K562 (cell line): ENCODE data around the gene RXRA. TPM values are rescaled to one million over a fixed set of nuclear protein-coding genes. Genes with fewer than 3 reads are reported as not detected.
A peak's percentile ranks its signal among the peaks of the same experiment; 100 is the strongest.

Experiments used
- ATAC-seq: fragments of 200-7000 bp; cut with Tn5 transposase; 3 replicates; pipeline ENCODE4 v1.9.1; 2020; ENCODE audit warnings: moderate library complexity
- BruUV-seq: library from RNA; stranded (reverse); fragments of 400-500 nt; replicated peaks from 2 replicates; lab custom pipeline; 2021; lab: Mats Ljungman, UMichigan
- CTCF ChIA-PET: fragments of 300-600 bp; formaldehyde crosslinking; extraction: SDS; loops from one replicate; lab custom pipeline; 2021; ENCODE audit warnings: low intra/inter-chr PET ratio; lab: Yijun Ruan, JAX
- POLR2A ChIA-PET: fragments of 300-600, 350-650 bp; sonication (Branson Sonifier 250); formaldehyde crosslinking; extraction: SDS; loops from one replicate; lab custom pipeline; 2021; ENCODE audit warnings: antibody characterized with exemption, inconsistent platforms; lab: Yijun Ruan, JAX
- DNase-seq, 4 experiments: peaks; one replicate each; pipeline versions ENCODE4 v3.0.0 to v3.0.0-alpha.2; 2011 to 2018; ENCODE audit warnings: low spot score in 3 of 4, mixed read lengths in 3 of 4; ENCODE audit errors: extremely low read depth in 1 of 4
- FAIRE-seq: peaks from 2 replicates; lab custom pipeline; 2011; peaks lifted over from hg19 to GRCh38; lab: Jason Lieb, UNC
- H2AFZ ChIP-seq: 2 replicates; pipeline ENCODE4 v1.6.0; 2011; ENCODE audit warnings: low read depth, low read length, control low read depth, inconsistent platforms
- H3K27ac ChIP-seq: fragments of 200-600 bp; 3 replicates; pipeline ENCODE4 v1.8.0; 2011; ENCODE audit warnings: low read depth, mild to moderate bottlenecking, control low read depth, inconsistent platforms, low read length, moderate library complexity, mixed read lengths; ENCODE audit errors: extremely low read depth
- H3K27me3 ChIP-seq, 2 experiments: fragments of 300-600 bp in 1 of 2; 2 replicates in 1 of 2; 3 replicates in 1 of 2; pipeline versions ENCODE4 v1.6.0 to v1.8.0; 2011; ENCODE audit warnings: inconsistent platforms in 2 of 2, low read length in 2 of 2, mild to moderate bottlenecking in 1 of 2, mixed read lengths in 1 of 2, moderate library complexity in 1 of 2; ENCODE audit not compliant: control insufficient read depth in 2 of 2, insufficient read depth in 2 of 2
- H3K36me3 ChIP-seq: fragments of 300-600 bp; 3 replicates; pipeline ENCODE4 v1.8.0; 2011; ENCODE audit warnings: mild to moderate bottlenecking, low read length, inconsistent platforms; ENCODE audit not compliant: control insufficient read depth, insufficient read depth
- H3K4me1 ChIP-seq, 2 experiments: fragments of 200-600 bp in 1 of 2; replicated peaks in 1 of 2; 2 replicates in 1 of 2; 3 replicates in 1 of 2; pipeline versions ENCODE4 v1.5.1 to v1.8.0; 2011; ENCODE audit warnings: inconsistent platforms in 2 of 2, low read length in 2 of 2, mild to moderate bottlenecking in 1 of 2, mixed read lengths in 1 of 2, moderate library complexity in 1 of 2; ENCODE audit not compliant: control insufficient read depth in 2 of 2, insufficient read depth in 2 of 2
- H3K4me2 ChIP-seq: 2 replicates; pipeline ENCODE4 v1.6.1; 2011; ENCODE audit warnings: low read length, control low read depth, inconsistent platforms, mixed read lengths; ENCODE audit not compliant: insufficient read depth
- H3K4me3 ChIP-seq: fragments of 200-600 bp; sonication (generic), shearing (Covaris generic); 2 replicates; pipeline ENCODE4 v1.5.1; 2016; ENCODE audit warnings: control low read depth, inconsistent platforms
- H3K79me2 ChIP-seq: fragments of 200-600 bp; 3 replicates; pipeline ENCODE4 v1.8.0; 2011; ENCODE audit warnings: low read length, inconsistent platforms; ENCODE audit not compliant: control insufficient read depth, insufficient read depth
- H3K9ac ChIP-seq, 2 experiments: 2 replicates each; pipeline versions ENCODE4 v1.6.0 to v1.6.1; 2011; ENCODE audit warnings: low read depth in 2 of 2, low read length in 2 of 2, control low read depth in 1 of 2, inconsistent platforms in 1 of 2, mild to moderate bottlenecking in 1 of 2, mixed read lengths in 1 of 2; ENCODE audit not compliant: insufficient read depth in 1 of 2
- H3K9me1 ChIP-seq: one replicate; pipeline ENCODE4 v1.6.0; 2011; ENCODE audit warnings: inconsistent platforms, mild to moderate bottlenecking, low read length, moderate library complexity; ENCODE audit not compliant: control insufficient read depth, insufficient read depth
- H3K9me3 ChIP-seq: replicated peaks from 2 replicates; pipeline ENCODE4 v1.5.1; 2011; ENCODE audit warnings: low read depth, low read length, inconsistent platforms; ENCODE audit not compliant: control insufficient read depth, insufficient read depth
- H4K20me1 ChIP-seq: replicated peaks from 2 replicates; pipeline ENCODE4 v1.6.1; 2011; ENCODE audit warnings: low read length, inconsistent platforms, mixed read lengths; ENCODE audit not compliant: control insufficient read depth, insufficient read depth
- CHCHD3 ChIP-seq: fragments of 250-450 bp; sonication (Bioruptor Pico); IDR thresholded peaks from 2 replicates; pipeline ENCODE4 v2.1.2; 2022; ENCODE audit warnings: mild to moderate bottlenecking
- UBTF ChIP-seq, 2 experiments: IDR thresholded peaks; 2 replicates each; pipeline ENCODE4 v1.6.1; 2012; ENCODE audit warnings: improper control_type of control experiment in 2 of 2, low read depth in 2 of 2, low read length in 2 of 2, borderline replicate concordance in 1 of 2
- VEZF1 ChIP-seq: fragments of 200-800 bp; sonication (Bioruptor generic); IDR thresholded peaks from 2 replicates; pipeline ENCODE4 v1.6.1; 2017; ENCODE audit warnings: missing genetic modification characterization, missing compliant biosample characterization
- WGBS: fragments of 100-300 bp; shearing (Covaris generic); methylation state at CpG from one replicate; pipeline ENCODE4 v1.1.6; 2016; ENCODE audit warnings: low coverage, mixed read lengths; ENCODE audit not compliant: insufficient coverage; ENCODE audit errors: missing lambda C conversion rate; 5-methylcytosine and 5-hydroxymethylcytosine counted together
- in situ Hi-C: fragments of 300-500 bp; cut with MboI; formaldehyde crosslinking; loops from 4 replicates; pipeline ENCODE4 v1.15.0; 2018; ENCODE audit warnings: inconsistent platforms, mixed read lengths
- intact Hi-C: fragments of 100-400 bp; cut with micrococcal nuclease; formaldehyde crosslinking; loops from 2 replicates; pipeline ENCODE4 v1.14.2; 2022
- polyA plus RNA-seq, 8 experiments: library from polyadenylated mRNA; depleted of rRNA in 4 of 8; stranded (reverse) in 5 of 8; unstranded in 3 of 8; fragments of >200 nt; fragmentation: Nextera tagmentation in 2 of 8; fragmentation: Illumina TruSeq in 1 of 8; extraction: Ambion mirVana in 2 of 8; extraction: Trizol in 1 of 8; gene quantifications; 2 replicates each; pipeline versions ENCODE4 v1.2.1 to v1.2.3, GENCODE V29; 2011 to 2014; ENCODE audit warnings: inconsistent platforms in 1 of 8, missing spikeins in 1 of 8
- total RNA-seq, 7 experiments: library from RNA; depleted of rRNA in 6 of 7; stranded (reverse); fragments of >200 nt in 6 of 7; fragmentation: Illumina TruSeq in 2 of 7; extraction: Trizol in 2 of 7; gene quantifications; 2 replicates each; pipeline versions ENCODE4 v1.2.1 to v1.2.3, GENCODE V29; 2011 to 2021; ENCODE audit warnings: low replicate concordance in 1 of 7
- TF ChIP-seq, protein P1 (sequence below), 2 experiments: IDR thresholded peaks; 2 replicates each; pipeline ENCODE4 v1.6.1; 2011; ENCODE audit warnings: borderline replicate concordance in 1 of 2, control low read depth in 1 of 2, low read depth in 1 of 2, low read length in 1 of 2, mild to moderate bottlenecking in 1 of 2, mixed read lengths in 1 of 2, moderate library complexity in 1 of 2; ENCODE audit not compliant: insufficient read depth in 1 of 2, insufficient read length in 1 of 2, poor library complexity in 1 of 2, severe bottlenecking in 1 of 2; ENCODE audit errors: extremely low read depth in 1 of 2
- TF ChIP-seq, protein P2 (sequence below): sonication (generic); formaldehyde crosslinking; IDR thresholded peaks from 2 replicates; pipeline ENCODE4 v1.8.1; 2023; ENCODE audit warnings: mild to moderate bottlenecking, missing genetic modification reagents

Gene RXRA
- total and polyA plus RNA-seq, 9 of the 15 experiments (the other 6 are each of a cell fraction or from before 2014, with no cell fraction given), result 0.35 to 23.6 (median 4.6) TPM

GRCh38 chr9:134375430-134376385, 49.5 kb downstream of the RXRA start:
- no peak overlapping the region for H3K27ac ChIP-seq
- no peak for FAIRE-seq
- in situ Hi-C loops, result no loop called here

More at GRCh38 chr9:134375430-134376385, 49.5 kb downstream of the RXRA start:
- H3K9ac ChIP-seq, result peak overlapping the region in 1 of 2 experiments; percentile 81; a peak in 2 of 4 replicates
- no peak overlapping the region for H3K4me3 ChIP-seq
- H2AFZ ChIP-seq, result no peak overlapping the region
- DNase-seq (peak in 2 of 4 experiments; percentile 39 to 44), ATAC-seq (peak; percentile 42)
- no peaks in the 10 kb centered on the region for H3K27me3 ChIP-seq
- H4K20me1 ChIP-seq, result peaks cover 81% of the 10 kb centered on the region
- BruUV-seq, result no TSS peak
- TF ChIP-seq UBTF (IDR thresholded peaks at IDR 0.05; ENCODE audit: borderline replicate concordance in 1 of 2, low read depth in 2 of 2, low read length in 2 of 2), result 0 out of 4 replicates have a peak, but pooled peaks of 1 of the 2 experiments have one; percentile 25
- TF ChIP-seq VEZF1 (CRISPR knock-in tag), result peak; percentile 33; the same call in 1 of the 2 replicates
- TF ChIP-seq, protein P1, sequence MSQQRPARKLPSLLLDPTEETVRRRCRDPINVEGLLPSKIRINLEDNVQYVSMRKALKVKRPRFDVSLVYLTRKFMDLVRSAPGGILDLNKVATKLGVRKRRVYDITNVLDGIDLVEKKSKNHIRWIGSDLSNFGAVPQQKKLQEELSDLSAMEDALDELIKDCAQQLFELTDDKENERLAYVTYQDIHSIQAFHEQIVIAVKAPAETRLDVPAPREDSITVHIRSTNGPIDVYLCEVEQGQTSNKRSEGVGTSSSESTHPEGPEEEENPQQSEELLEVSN (IDR thresholded peaks at IDR 0.05; ENCODE audit: borderline replicate concordance in 1 of 2, extremely low read depth in 1 of 2, insufficient read depth in 1 of 2, insufficient read length in 1 of 2, low read depth in 1 of 2, low read length in 1 of 2, poor library complexity in 1 of 2, severe bottlenecking in 1 of 2), result peak in 1 of 2 experiments; percentile 11
- no peak for TF ChIP-seq CHCHD3 (CRISPR knock-in tag)
- TF ChIP-seq, protein P2, sequence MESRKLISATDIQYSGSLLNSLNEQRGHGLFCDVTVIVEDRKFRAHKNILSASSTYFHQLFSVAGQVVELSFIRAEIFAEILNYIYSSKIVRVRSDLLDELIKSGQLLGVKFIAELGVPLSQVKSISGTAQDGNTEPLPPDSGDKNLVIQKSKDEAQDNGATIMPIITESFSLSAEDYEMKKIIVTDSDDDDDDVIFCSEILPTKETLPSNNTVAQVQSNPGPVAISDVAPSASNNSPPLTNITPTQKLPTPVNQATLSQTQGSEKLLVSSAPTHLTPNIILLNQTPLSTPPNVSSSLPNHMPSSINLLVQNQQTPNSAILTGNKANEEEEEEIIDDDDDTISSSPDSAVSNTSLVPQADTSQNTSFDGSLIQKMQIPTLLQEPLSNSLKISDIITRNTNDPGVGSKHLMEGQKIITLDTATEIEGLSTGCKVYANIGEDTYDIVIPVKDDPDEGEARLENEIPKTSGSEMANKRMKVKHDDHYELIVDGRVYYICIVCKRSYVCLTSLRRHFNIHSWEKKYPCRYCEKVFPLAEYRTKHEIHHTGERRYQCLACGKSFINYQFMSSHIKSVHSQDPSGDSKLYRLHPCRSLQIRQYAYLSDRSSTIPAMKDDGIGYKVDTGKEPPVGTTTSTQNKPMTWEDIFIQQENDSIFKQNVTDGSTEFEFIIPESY (CRISPR knock-in tag), result 0 out of 2 replicates have a peak, but pooled peaks have one; percentile 49
- intact Hi-C loops, result no loop called here
- H3K79me2 ChIP-seq, result peaks cover 9% of the 10 kb centered on the region; the same call in 2 of the 3 replicates
- H3K9me1 ChIP-seq, result no peaks in the 10 kb centered on the region
- H3K36me3 ChIP-seq, result no peaks in the 10 kb centered on the region
- H3K4me1 ChIP-seq, result peaks cover 0 to 90% of the 10 kb centered on the region in 2 experiments; a peak in 2 of 5 replicates
- CTCF ChIA-PET, result no interaction called here
- POLR2A ChIA-PET, result interaction anchor here (0.6 to 1.0 kb wide), 3 partner anchors 9 to 420 kb away, joined by 3 to 5 read pairs (median 3); no protein-coding TSS in a partner anchor
- no peaks in the 10 kb centered on the region for H3K9me3 ChIP-seq
- 47% methylated on average over 13 of the region's 38 CpGs for WGBS
- H3K4me2 ChIP-seq, result no peak overlapping the region
